ENCODE data around the gene ATXN7. TPM values are rescaled to one million over a fixed set of nuclear protein-coding genes. Genes with fewer than 3 reads are reported as not detected.

ATXN7 gene
- total RNA-seq, 3 donors from 2014 or later = 37.4 to 56.2 (median 47.9) TPM

GRCh38 chr3:63895422-63896189 lies 31.9 kb downstream of the ATXN7 start:
- no peak for TF ChIP-seq CTCF (IDR thresholded peaks at IDR 0.05)
- TF ChIP-seq POLR2AphosphoS5 (IDR thresholded peaks at IDR 0.05) = no peak
- no peak for TF ChIP-seq POLR2A (IDR thresholded peaks at IDR 0.05)
- Histone ChIP-seq H3K27ac (no peak overlapping the region), H3K27me3 (no peaks in the 10 kb centered on the region), H3K4me3 (no peak overlapping the region), H3K36me3 (no peaks in the 10 kb centered on the region), H3K9me3 (no peaks in the 10 kb centered on the region), H3K4me1 (peaks cover 4 to 5% of the 10 kb centered on the region in 2 donors)
- DNase-seq (ENCODE audit: low spot score in 2 of 2) = no peak
- intact Hi-C loops (cut with DNase I; ENCODE audit: low total_unique reads) = no loop called here

- Histone ChIP-seq H3K4me3 (no peak overlapping the region), H3K27ac (no peak overlapping the region), H3K9me3 (no peaks in the 10 kb centered on the region), H3K4me1 (peaks cover 4 to 5% of the 10 kb centered on the region in 2 donors), H3K36me3 (no peaks in the 10 kb centered on the region), H3K27me3 (no peaks in the 10 kb centered on the region)
- TF ChIP-seq CTCF (IDR thresholded peaks at IDR 0.05) (no peak), POLR2AphosphoS5 (IDR thresholded peaks at IDR 0.05) (no peak), POLR2A (IDR thresholded peaks at IDR 0.05) (no peak)
- DNase-seq (ENCODE audit: low spot score in 2 of 2) = no peak
- intact Hi-C loops (cut with DNase I; ENCODE audit: low total_unique reads) = no loop called here
These were observed 32.8 kb downstream of the ATXN7 start for GRCh38 chr3:63896332-63897030.

GRCh38 chr3:63900010-63900409 lies 36.3 kb downstream of the ATXN7 start:
- no peaks in the 10 kb centered on the region for H3K27me3 ChIP-seq
- intact Hi-C loops (cut with DNase I; ENCODE audit: low total_unique reads) = no loop called here
- DNase-seq (ENCODE audit: low spot score in 2 of 2) = no peak
- H3K27ac ChIP-seq = no peak overlapping the region
- H3K4me1 ChIP-seq = peaks cover 0 to 5% of the 10 kb centered on the region in 2 donors
- TF ChIP-seq POLR2A (IDR thresholded peaks at IDR 0.05) (no peak), POLR2AphosphoS5 (IDR thresholded peaks at IDR 0.05) (no peak), CTCF (IDR thresholded peaks at IDR 0.05) (no peak)
- H3K4me3 ChIP-seq = no peak overlapping the region
- H3K36me3 ChIP-seq = no peaks in the 10 kb centered on the region
- no peaks in the 10 kb centered on the region for H3K9me3 ChIP-seq

GRCh38 chr3:63900459-63900858 lies 36.8 kb downstream of the ATXN7 start:
- no peak for TF ChIP-seq POLR2A (IDR thresholded peaks at IDR 0.05)
- no peak for TF ChIP-seq POLR2AphosphoS5 (IDR thresholded peaks at IDR 0.05)
- no peak for TF ChIP-seq CTCF (IDR thresholded peaks at IDR 0.05)
- Histone ChIP-seq H3K4me3 (no peak overlapping the region), H3K4me1 (peaks cover 0 to under 1% of the 10 kb centered on the region in 2 donors), H3K9me3 (no peaks in the 10 kb centered on the region), H3K36me3 (no peaks in the 10 kb centered on the region), H3K27me3 (no peaks in the 10 kb centered on the region), H3K27ac (no peak overlapping the region)
- no peak for DNase-seq (ENCODE audit: low spot score in 2 of 2)
- intact Hi-C loops (cut with DNase I; ENCODE audit: low total_unique reads) = no loop called here

All from breast epithelium (tissue), 4 donors.